ENCODE results near the gene HSF4.

DNA sequence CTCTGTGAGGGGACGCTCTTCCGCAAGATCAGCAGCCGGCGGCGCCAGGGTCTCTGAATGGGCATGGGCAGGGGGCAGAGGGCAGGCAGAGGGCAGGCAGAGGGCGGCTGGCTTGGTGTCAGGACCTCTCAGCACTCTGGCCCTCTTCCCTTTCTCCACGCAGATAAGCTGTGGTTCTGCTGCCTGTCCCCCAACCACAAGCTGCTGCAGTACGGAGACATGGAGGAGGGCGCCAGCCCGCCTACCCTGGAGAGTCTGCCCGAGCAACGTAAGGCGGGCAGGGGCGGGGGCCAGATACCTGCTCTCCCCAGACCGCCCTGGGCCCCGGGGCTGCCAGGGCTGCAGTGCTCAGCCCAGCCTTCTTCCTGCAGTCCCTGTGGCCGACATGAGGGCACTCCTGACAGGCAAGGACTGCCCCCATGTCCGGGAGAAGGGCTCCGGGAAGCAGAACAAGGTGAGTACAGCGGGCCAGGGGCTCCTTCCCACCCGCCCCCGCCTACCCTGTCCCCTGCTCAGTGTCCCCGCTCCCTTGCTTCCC lies 38.5 kb downstream of the HSF4 start:
- TF ChIP-seq EZH2 (IDR thresholded peaks at IDR 0.05; ENCODE audit: borderline replicate concordance) (no peak), EZH2phosphoT487 (IDR thresholded peaks at IDR 0.05; ENCODE audit: low read depth, severe bottlenecking, unreplicated experiment) (no peak)
- TF ChIP-seq, protein P1, sequence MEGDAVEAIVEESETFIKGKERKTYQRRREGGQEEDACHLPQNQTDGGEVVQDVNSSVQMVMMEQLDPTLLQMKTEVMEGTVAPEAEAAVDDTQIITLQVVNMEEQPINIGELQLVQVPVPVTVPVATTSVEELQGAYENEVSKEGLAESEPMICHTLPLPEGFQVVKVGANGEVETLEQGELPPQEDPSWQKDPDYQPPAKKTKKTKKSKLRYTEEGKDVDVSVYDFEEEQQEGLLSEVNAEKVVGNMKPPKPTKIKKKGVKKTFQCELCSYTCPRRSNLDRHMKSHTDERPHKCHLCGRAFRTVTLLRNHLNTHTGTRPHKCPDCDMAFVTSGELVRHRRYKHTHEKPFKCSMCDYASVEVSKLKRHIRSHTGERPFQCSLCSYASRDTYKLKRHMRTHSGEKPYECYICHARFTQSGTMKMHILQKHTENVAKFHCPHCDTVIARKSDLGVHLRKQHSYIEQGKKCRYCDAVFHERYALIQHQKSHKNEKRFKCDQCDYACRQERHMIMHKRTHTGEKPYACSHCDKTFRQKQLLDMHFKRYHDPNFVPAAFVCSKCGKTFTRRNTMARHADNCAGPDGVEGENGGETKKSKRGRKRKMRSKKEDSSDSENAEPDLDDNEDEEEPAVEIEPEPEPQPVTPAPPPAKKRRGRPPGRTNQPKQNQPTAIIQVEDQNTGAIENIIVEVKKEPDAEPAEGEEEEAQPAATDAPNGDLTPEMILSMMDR (IDR thresholded peaks at IDR 0.05; ENCODE audit: poor library complexity), result no peak

Data from hepatocyte (in vitro differentiated cells).